GM12865 (cell line): ENCODE data around the gene PTRHD1.
A peak's percentile ranks its signal among the peaks of the same experiment; 100 is the strongest.
"Not testable (repeated sequence)": the region's sequence is repeated elsewhere in the genome, so short reads cannot be mapped to it uniquely, and the experiment has no call there.

ENCODE experiments used
- DNase-seq: peaks from one replicate; pipeline ENCODE4 v3.0.0; 2010; ENCODE audit warnings: low read depth
- H3K4me3 ChIP-seq: 2 replicates; pipeline ENCODE4 v1.5.1; 2011; ENCODE audit warnings: mild to moderate bottlenecking, low read depth, low read length, control low read depth
- TF ChIP-seq, protein P1 (sequence below): IDR thresholded peaks from 2 replicates; pipeline ENCODE4 v1.5.1; 2011; ENCODE audit warnings: low read length, control low read depth, low read depth, inconsistent platforms; ENCODE audit not compliant: insufficient read depth; ENCODE audit errors: missing control alignments

Gene PTRHD1

GRCh38 chr2:24806661-24807036, 13.5 kb upstream of the PTRHD1 start:
- H3K4me3 ChIP-seq = no peak overlapping the region
- TF ChIP-seq, protein P1, sequence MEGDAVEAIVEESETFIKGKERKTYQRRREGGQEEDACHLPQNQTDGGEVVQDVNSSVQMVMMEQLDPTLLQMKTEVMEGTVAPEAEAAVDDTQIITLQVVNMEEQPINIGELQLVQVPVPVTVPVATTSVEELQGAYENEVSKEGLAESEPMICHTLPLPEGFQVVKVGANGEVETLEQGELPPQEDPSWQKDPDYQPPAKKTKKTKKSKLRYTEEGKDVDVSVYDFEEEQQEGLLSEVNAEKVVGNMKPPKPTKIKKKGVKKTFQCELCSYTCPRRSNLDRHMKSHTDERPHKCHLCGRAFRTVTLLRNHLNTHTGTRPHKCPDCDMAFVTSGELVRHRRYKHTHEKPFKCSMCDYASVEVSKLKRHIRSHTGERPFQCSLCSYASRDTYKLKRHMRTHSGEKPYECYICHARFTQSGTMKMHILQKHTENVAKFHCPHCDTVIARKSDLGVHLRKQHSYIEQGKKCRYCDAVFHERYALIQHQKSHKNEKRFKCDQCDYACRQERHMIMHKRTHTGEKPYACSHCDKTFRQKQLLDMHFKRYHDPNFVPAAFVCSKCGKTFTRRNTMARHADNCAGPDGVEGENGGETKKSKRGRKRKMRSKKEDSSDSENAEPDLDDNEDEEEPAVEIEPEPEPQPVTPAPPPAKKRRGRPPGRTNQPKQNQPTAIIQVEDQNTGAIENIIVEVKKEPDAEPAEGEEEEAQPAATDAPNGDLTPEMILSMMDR = no peak
- no peak for DNase-seq

- DNase-seq, H3K4me3 ChIP-seq: not testable (repeated sequence)
These were observed 12.8 kb upstream of the PTRHD1 start for GRCh38 chr2:24805811-24806660.

DNA sequence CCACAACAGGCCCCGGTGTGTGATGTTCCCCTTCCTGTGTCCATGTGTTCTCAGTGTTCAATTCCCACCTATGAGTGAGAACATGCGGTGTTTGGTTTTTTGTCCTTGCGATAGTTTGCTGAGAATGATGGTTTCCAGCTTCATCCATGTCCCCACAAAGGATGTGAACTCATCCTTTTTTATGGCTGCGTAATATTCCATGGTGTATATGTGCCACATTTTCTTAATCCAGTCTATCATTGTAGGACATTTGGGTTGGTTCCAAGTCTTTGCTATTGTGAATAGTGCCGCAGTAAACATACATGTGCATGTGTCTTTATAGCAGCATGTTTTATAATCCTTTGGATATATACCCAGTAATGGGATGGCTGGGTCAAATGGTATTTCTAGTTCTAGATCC, 7.3 kb upstream of the PTRHD1 start:
- not testable (repeated sequence) for H3K4me3 ChIP-seq, DNase-seq

GRCh38 chr2:24797644-24798043, 4.5 kb upstream of the PTRHD1 start:
- TF ChIP-seq, protein P1 = no peak
- no peak overlapping the region for H3K4me3 ChIP-seq
- no peak for DNase-seq

DNA sequence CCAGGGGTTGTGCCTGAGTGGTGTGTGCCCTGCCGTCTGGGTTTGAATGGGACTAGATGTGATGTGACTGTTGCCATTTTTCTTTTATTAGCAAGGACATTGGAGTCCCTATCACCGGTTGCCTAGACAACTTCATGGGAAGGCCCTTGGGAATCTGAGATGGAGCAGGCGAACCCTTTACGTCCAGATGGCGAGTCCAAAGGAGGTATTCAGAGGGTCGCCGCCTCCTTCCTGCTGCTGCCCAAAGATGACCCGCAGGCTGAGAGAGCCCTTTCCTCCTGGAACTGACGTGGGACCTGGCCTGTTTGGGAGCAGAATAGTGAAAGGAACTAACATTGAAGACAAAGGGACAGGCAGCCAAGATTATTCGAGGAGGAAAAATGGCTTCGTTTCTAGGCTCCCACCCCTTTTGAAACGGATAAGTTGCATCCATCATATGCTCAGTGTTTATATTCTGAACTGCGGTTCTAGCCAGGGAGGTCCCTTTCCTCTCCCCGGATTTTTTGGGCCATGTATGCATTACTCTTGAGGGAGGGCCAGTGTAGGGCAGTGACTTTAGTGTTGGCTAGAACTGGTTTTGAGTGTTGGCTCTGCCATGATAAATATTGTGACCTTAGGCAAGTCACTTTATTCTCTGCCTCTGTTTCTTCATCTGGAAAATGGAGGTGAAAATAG, 707 bp upstream of the PTRHD1 start:
- TF ChIP-seq, protein P1 = no peak
- peak overlapping the region; percentile 66 for H3K4me3 ChIP-seq
- peak; percentile 22 for DNase-seq

DNA sequence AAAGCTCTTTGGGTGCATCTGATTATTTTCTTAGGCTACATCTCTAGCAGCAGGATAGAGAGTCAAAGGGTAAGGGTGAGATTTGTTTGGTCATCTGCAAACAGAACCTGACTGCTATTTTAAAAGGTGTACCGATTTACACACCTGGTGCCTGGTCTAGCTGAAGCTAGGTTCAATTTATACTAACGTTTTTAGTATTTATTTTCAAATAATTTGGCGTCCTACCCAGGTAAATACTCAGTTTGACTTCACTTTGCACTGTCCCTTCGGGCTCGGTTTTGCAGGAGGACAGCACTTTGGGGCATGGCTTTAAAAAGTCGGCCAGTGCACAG, 683 bp downstream of the PTRHD1 start:
- peak overlapping the region; percentile 66 for H3K4me3 ChIP-seq
- no peak for DNase-seq
- TF ChIP-seq, protein P1 = no peak

DNA sequence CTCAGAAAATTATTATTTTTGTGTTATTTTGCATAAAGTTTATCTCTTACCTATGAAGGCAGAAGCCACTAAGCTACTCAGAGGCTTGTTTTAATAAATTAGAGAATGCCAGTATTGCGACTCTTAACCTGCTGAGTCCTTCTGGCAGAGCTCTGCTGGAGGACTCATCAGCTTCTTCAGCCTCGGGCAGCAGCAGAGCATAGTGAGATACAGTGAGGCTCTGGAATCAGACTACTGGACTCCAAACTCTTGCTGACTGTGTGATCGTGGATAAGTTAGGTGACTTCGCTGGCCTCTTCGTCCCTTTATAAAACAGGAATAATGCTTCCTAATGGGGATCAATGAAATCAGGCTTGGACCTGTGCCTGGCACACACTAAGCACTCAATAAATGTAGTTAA, 1.7 kb downstream of the PTRHD1 start:
- DNase-seq = no peak
- no peak overlapping the region for H3K4me3 ChIP-seq
- TF ChIP-seq, protein P1 = no peak

- TF ChIP-seq, protein P1 = no peak
These were observed 4.4 kb downstream of the PTRHD1 start for GRCh38 chr2:24788816-24789215.

More at GRCh38 chr2:24788816-24789215, 4.4 kb downstream of the PTRHD1 start:
- no peak for DNase-seq
- H3K4me3 ChIP-seq = no peak overlapping the region
